NCI-H524 treated with DMSO at 0.1 percent for 48 hours (cell line): ENCODE measurements around the gene SEPTIN5.
"Not testable (repeated sequence)": the region's sequence is repeated elsewhere in the genome, so short reads cannot be mapped to it uniquely, and the experiment has no call there.

Experiments
- DNase-seq: peaks from one replicate; lab custom pipeline; 2025; lab: John Stamatoyannopoulos, UW

SEPTIN5 gene

DNA sequence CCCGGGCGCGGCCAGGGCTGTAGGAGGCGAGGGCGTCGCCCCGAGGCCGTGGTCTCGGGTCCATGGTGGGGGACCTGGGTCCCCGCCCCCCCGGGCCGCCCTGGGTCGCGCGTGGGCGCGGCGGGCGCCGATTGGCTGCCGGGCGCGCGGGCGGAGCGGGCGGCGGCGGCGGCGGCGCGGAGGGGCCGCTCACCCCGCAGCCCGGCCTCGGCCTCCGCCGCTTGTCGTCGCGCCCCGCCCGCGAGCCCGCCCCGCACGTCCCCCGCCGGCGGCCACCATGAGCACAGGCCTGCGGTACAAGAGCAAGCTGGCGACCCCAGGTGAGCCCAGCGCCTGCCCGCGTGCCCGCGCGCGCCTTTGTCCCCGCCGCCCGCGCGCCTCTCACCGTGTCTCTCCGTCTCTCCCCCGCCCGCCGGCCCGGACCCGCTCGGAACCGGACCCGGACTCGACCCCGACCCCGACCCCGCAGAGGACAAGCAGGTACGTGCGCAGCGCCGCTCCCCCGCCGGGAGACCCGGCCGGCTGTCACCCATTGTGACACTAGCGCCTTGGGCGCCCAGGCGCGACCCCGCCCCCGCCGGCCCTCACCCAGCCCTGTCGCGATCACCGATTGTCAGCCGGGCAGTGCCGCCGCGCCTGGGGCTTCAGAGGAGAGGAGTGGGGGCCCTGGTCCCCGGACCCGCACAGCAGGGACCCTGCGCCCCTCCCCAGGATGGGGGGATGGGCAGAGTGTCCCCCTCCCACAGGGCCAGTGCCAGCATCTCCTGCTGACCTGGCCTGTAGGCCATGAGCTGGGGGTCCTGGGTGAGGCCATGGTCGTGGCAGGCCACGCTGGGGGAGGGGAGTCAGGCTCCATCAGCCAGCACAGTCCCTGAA is at the start of gene SEPTIN5:
SEPTIN5 (plus strand) TSS at position 192 of the 876 bp plus-strand sequence; CDS start at position 278, 86 bp downstream.
- no peak for DNase-seq

DNA sequence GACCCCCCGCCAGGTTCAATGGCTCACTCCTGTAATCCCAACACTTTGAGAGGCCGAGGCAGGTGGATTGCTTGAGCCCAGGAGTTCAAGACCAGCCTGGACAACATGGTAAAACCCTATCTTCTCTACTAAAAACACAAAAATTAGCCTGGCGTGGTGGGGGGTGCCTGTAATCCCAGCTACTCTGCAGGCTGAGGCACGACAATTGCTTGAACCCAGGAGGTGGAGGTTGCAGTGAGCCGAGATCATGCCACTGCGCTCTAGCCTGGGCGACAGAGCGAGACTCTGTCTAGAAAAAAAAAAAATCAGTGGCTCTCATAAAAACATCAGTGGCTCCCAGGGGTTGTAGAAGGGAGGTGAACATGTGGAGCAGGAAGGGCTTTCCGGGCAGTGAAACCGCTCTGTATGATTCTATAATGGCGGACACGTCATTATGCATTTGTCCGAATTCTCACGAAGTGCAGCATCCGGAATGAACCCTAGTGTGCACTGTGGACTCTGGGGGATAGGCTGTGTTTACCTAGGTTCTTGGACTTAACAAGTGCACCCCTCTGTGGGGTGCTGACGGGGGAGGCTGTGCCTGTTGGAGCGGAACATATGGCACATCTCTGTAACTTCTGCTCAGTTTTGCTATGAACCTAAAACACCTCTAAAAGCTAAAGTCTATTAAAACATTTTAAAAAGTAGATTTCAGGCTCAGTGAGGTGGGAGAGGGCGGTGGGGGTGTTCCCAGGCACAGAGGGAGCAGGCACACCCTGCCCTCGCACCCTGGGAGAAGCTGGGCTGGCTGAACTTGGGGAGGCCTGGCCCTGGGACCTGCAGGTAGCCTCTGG is 49.1 kb upstream of the SEPTIN5 start:
- DNase-seq, result no peak

DNA sequence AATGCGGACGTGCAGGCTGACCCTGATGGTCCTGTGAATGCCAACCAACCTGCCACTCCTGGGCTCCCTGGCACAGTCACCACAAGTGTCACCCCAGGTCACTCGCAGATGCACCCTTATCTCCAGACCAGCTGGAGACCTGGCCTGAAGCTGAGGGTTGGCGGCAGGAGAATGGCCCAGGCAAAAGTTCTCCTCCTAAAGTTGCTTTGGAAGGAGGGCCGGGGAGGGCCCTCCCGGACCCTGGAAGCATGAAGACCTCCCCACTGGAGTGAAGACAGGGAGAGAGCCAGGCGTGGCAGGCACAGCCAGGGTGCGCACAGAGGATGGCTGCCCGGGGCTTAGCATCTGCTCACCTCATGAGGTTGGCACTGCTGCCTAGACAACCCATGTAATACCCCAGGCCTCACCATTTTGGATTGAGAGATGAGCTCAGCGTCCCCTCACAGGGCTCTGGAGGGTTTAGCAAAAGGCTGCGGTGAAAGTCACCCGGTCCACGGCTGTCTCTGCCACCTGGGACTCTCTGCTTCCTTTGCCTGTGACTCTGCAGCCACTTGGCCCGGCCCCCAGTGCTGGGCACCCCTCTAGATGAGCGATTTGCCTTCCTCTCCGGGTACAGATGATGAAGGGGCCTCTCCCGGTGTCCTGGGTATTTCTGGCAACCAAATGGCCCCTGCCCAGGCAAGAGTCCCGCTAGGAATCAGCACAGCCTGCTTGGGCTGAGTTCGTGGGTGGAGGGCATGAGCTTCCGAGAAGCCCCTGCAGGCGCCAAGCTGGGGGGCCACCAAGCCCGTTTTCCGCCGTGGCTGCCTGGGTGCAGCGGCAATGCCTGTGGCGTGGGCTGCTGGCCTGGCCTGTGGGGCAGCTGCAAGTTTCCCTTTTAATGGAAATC is 48.3 kb upstream of the SEPTIN5 start:
- DNase-seq, result no peak

DNA sequence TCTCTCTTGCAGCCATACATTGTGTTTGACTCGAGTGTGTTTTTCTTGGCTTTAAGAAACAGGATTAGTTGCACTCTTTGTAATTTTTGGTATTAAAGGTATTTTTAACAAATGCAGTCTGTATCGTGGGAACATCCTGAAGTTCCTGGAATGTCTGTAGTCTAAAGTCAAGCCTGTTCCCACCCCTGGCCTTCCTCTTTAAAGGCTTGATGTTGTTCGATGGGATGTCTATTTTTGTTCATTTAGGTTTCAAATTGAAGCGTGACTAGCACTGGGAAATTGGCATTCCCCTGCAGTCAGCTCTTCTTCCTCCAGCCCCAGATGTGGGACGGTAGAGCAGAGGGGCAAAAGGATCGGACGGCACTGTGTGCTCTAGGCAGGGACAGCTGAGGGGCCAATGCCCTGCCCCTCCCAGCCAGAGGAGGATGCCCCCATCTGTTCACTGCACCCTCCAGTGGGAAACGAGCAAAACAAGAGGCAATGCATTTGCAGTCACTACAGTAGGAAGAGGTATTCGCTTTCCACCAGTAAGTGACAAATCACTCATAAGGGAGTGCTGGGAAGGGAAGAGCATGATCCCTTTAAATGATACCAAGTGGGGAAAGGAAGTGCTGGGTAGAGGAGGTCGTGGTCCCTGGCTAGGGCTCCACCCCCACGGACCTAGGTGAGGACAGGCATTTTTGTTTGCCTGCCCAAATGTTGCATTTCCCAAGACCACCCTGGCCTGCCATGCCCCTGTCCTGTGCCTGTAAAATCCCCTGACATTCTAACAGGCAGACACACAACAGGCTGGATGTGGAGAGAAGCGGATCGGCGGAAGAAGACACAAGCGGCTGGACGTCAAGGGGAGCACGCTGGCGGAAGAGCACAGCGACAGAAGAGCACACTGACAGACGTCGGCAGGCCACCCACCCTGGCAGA is 47.4 kb upstream of the SEPTIN5 start:
- no peak for DNase-seq

DNA sequence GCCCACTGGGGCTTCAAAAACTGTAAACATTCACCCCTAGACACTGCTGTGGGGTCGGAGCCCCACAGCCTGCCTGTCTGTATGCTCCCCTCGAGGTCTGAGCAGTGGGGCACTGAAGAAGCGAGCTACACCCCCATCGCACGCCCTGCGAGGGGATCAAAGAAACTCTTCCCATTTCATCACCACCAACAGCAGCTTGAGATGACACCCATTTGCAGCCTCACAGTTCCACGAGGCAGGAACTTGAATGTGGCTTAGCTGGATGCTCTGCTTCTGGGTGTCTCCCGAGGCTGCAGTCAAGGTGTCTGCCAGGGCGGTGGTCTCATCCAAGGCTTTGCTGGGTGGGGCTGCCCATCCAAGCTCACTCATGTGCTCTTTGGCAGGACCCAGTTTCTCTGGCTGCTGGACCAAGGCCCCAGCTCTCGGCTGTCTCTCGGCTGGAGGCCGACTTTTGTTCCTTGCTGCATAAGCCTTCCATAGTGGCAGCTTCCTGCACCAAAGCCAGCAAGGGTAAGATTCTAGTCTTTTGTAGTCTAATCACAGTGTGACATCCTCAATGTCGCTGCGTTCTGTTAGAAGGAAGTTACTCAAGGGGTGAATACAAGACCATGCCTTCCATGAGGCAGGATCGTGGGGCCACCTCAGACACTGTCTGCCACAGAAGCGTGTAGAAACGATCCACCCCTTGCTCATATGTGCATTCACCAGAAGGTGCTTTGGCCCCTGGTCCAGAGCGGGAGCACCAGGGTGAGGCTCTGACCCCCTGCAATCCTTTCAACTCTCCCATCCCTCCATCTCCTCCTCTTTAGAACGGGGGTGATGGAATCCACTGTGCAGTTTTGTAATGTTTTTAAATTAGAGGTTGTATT is 46.2 kb upstream of the SEPTIN5 start:
- DNase-seq, result no peak

DNA sequence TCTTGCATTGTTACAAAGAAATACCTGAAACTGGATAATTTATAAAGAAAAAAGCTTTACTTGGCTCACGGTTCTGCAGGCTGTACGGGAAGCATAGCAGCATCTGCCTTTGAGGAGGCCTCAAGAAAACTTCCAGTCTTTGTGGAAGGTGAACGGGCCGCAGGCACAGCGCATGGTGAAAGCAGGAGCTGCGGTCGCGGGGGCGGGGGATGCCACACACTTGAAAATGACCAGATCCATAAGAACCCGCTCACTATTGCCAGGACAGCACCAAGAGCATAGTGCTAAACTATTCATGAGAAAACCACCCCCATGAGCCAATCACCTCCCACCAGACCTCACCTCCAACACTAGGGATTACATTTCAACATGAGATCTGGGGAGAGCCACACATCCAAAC is 45.6 kb upstream of the SEPTIN5 start:
- DNase-seq, result no peak

DNA sequence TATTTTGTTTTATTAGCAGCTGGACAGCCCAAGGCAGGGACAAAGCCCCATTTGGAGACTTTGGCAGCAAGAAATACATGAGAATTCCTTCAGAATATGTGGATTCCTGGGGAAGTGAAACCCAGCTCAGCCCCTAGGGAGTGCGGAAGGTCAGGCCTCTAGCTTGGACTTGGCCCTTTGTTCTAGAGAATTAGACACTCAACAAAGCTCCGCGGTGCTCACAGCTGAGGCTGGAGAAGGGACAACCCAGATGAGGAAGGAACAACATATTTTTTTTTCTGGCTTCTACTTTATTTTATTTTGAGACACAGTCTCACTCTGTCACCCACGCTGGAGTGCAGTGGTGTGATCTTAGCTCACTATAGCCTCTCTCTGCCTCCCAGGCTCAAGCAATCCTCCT is 44.7 kb upstream of the SEPTIN5 start:
- DNase-seq, result no peak

DNA sequence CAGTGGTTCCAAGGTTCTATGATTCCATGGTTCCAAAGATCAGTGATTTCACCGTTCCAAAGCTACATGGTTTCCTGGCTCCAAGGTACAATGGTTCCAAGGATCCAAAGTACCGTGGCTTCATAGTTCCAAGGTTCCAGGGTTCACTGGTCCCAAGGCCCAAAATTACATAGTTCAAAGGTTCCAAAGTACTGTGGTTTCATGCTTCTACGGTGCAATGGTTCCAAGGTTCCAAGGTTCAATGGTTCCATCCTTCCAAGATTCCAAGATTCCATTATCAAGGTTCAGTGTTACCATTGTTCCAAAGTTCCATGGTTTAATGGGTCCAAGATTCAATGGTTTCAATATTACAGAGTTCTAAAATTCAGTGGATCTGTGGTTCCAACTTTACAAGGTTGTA is 43.0 kb upstream of the SEPTIN5 start:
- DNase-seq, result no peak

DNA sequence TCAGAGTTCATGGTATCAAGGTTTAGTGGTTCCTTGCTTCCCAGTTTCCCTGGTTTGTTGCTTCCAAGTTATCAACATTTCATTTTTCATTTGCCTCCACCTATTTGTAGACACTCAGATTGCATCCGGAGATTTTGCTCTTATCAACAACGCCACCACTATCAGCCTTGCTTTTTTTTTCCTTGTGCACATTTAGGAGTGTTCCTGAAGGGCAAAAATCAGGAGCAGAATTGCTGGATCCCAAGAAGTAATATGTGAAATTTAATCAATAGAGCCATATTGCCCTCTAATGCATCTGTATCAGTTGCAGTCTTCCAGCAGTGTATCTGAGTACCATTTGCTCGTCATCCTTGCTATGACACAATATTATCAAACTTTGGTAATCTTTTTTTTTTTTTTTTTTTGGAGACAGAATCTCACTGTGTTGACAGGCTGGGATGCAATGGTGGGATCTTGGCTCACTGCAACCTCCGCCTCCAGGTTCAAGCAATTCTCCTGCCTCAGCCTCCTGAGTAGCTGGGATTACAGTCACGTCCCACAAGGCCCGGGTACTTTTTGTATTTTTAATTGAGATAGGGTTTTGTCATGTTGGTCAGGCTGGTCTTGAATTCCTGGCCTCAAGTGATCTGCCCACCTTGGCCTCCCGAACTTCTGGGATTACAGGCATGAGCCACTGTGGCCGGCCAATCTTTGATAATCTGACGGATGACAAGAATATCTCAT is 42.1 kb upstream of the SEPTIN5 start:
- no peak for DNase-seq

DNA sequence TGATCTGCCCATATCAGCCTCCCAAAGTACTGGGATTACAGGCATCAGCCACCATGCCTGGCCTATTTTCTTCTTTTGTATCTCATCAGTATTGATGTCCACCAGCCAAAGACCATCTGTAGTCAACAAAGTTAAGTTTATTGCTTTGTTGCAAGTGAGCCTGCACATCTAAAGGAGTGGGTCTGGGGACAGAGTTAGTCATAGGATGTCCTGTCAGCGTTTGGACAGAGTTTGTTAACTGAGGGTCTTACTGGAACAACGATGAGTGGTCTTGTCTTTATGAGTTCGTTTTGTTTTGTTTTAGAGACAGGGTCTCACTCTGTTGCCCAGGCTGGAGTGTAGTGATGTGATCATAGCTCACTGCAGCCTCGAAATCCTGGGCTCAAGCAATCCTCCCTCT is 40.6 kb upstream of the SEPTIN5 start:
- DNase-seq, result no peak

DNA sequence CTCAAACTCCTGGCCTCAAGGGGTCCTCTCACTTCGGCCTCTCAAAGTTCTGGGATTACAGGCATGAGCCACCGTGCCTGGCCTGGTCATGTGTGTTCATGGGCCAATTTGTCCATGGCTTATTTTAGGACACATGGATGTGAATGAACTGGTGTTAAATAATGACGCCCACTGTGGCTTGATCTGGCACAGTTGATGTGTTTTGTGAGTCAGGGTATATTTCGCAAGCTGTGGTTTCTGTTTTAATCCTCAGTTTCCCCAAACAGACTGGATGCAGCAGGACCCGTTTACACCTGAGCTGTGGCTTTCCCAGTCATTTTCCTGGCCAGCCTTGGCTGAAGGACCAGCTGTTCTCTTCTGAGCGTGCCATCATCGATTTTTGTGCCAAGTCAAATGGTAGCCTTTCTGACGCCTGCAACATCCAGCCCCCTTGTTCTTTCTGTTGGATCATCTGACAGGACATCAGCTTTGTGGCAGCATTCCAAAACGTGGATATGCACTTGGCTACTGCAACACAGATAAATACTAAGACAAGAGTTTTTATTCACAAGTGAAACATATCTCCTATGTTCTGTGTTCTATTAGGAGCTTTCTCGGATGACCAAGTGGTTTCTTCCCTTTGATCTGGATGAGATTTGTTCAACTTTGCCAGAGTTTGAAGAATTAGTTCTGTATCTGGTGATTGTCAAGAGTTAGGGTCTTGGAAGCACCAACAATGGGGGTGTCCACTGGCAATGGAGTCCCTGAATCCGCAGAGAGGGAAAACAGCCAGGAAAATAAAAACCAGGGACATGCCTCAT is 40.0 kb upstream of the SEPTIN5 start:
- no peak for DNase-seq

DNA sequence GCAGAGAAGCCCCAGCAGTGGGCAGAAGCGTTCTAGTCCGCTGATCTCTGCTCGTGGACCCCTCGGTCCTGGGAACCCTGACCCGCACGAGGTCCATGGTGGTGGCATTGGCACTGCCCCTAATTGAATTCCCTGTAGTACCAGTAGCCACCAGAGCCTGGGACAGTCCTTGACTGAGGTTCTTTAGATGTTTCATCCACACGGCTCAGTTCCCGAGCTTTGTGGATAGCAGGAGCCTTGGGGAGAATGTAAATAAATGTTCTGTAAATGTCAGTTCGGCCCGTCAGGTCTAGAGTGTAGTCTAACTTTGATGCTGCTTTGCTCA is 39.4 kb upstream of the SEPTIN5 start:
- no peak for DNase-seq

DNA sequence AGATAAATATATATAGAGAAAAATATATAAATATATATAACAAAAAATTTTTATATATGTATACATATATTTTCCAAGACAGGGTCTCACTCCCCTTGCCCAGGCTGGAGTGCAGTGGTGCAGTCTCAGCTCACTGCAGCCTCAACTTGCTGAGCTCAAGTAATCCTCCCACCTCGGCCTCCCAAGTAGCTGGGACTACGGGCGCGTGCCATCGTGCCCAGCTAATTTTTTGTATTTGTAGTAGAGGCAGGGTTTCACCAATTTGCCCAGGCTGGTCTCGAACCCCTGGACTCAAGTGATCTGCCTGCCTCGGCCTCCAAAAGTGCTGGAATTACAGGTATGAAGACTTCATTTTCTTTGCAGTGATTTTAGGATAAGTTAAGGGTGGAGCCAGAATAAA is 38.9 kb upstream of the SEPTIN5 start:
- DNase-seq, result no peak

DNA sequence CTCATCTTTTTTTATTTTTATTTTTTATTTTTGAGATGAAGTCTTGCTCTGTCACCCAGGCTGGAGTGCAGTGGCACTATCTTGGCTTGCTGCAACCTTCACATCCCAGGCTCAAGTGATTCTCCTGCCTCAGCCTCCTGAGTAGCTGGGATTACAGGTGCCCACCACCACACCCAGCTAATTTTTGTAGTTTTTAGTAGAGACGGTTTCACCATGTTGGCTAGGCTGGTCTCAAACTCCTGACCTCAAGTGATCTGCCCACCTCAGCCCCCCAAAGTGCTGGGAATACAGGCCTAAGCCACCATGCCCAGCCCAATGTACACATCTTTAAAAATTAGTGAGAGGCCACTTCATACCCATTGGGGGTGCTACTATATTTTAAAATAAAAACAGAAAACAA is 37.9 kb upstream of the SEPTIN5 start:
- DNase-seq, result not testable (repeated sequence)

DNA sequence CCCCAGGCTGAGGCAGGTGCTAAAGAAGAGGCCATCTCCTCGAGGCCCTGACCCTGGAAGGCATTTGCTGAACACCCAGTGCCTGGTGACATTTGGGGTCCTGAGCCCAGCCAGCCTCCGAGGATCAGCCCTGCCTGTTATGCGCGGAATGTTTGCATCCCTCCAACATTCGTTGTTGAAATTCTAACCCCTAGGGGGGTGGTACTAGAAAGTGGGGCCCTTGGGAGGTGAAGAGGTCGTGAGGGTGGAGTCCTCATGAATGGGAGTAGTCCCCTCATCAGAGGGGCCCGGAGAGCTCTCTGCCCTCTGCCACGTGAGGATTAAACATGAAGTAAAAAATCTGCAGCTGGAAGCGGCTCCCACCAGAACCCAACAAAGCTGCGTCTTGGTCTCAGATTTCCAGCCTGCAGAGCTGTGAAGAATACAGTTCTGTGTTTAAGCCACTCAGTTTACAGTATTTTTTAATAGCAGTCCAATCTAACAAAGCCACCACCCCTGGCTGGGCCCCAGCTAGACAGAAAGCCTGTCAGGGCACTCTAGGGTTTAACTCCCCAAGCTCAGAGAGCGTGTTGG is 35.3 kb upstream of the SEPTIN5 start:
- no peak for DNase-seq

DNA sequence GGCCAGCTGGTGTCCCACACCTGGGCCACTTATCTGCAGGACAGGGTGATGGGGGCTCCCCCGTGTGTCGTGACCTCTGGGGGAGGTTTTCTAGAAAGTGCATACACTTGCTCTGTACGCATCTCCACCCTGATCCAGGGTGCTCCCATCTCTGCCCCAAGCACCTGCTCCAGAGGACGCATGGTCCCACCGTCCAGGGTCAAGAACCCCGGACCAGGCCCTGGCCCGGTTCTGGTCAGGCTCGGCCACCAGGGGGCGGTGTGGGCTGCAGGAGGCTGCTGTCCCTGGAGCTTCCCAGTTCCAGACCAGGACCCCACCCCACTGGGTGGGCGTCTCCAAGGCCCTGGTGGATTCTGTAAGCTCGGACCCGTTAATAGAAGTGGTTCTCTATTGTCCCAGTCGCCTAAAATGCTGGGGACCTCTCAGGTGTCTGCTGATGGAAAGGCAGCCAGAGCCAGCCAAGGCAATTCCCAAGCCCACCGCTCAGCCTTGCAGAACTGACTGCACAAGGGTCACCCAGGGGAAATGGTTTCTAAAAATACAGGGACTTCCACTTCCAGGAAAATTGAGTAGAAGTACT is 34.7 kb upstream of the SEPTIN5 start:
- DNase-seq, result no peak

DNA sequence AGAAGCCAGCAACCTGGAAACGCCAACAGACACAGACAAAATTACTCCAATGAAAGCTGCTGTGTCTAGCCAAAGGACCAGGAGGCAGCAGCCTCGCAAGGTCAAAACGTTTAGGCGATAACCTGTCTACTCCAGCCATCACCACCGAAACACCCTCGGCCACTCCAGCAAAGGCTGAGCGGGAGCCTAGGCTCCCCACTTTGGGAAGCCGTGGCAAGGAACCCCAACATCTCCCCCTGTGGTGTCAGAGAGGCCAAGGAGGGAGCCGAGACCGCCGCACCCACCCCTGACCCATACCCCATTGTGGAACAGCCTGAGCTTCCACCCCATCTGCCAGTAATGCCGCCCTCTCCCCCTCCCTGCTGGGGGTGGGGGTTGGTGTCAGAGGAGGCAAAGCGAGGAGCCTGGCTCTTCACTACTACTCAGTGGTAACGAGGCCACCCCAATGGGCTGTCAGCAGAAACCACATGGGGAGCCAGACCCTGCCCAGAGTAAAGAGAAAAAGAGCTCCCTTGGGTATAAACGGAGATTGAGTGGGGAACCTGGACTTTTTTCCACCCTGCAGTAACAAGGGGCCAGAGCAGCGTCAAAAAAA is 33.9 kb upstream of the SEPTIN5 start:
- no peak for DNase-seq
